Panc1 (cell line): ENCODE measurements around the gene HUNK.

Experiments used
- CTCF ChIP-seq: fragments of 450-650 bp; IDR thresholded peaks from 2 replicates; pipeline ENCODE4 v1.5.1; 2017; ENCODE audit warnings: mild to moderate bottlenecking
- POLR2AphosphoS5 ChIP-seq: IDR thresholded peaks from 2 replicates; pipeline ENCODE4 v1.6.1; 2012; ENCODE audit warnings: mild to moderate bottlenecking, low read depth, low read length, moderate library complexity
- REST ChIP-seq, 2 experiments: IDR thresholded peaks; 2 replicates each; pipeline ENCODE4 v1.6.1; 2011 to 2012; ENCODE audit warnings: low read depth in 2 of 2, control low read depth in 1 of 2, low read length in 1 of 2, mild to moderate bottlenecking in 1 of 2, moderate library complexity in 1 of 2; ENCODE audit not compliant: insufficient read depth in 1 of 2
- TCF7L2 ChIP-seq: IDR thresholded peaks from 2 replicates; pipeline ENCODE4 v1.6.1; 2011; ENCODE audit warnings: mild to moderate bottlenecking, low read depth, low read length, inconsistent platforms

- no peak for TF ChIP-seq CTCF
- TF ChIP-seq TCF7L2 = no peak
- TF ChIP-seq REST (IDR thresholded peaks at IDR 0.05; ENCODE audit: insufficient read depth in 1 of 2, low read depth in 2 of 2, low read length in 1 of 2) = no peak
- TF ChIP-seq POLR2AphosphoS5 = no peak
Measured at GRCh38 chr21:31988492-31989290, 115.9 kb downstream of the HUNK start.
